ENCODE data around the gene DBNDD2.

DNA sequence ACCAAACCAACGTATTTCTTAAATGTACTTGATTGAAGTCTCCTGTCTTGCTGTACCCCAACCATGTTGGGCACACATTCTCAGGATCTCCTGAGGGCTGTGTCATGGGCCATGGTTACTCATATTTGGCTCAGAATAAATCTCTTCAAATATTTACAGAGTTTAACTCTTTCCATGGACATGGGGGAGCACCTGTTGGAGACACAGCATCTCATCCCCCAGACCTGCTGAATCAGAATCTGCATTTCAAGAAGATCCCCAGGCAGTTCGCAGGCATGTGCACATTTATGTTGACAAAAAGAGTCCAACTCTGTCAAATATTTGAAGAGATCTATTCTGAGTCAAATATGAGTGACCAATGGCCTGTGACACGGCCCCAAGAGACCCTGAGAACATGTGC lies 32.3 kb downstream of the DBNDD2 start:
- TF ChIP-seq, protein P1, sequence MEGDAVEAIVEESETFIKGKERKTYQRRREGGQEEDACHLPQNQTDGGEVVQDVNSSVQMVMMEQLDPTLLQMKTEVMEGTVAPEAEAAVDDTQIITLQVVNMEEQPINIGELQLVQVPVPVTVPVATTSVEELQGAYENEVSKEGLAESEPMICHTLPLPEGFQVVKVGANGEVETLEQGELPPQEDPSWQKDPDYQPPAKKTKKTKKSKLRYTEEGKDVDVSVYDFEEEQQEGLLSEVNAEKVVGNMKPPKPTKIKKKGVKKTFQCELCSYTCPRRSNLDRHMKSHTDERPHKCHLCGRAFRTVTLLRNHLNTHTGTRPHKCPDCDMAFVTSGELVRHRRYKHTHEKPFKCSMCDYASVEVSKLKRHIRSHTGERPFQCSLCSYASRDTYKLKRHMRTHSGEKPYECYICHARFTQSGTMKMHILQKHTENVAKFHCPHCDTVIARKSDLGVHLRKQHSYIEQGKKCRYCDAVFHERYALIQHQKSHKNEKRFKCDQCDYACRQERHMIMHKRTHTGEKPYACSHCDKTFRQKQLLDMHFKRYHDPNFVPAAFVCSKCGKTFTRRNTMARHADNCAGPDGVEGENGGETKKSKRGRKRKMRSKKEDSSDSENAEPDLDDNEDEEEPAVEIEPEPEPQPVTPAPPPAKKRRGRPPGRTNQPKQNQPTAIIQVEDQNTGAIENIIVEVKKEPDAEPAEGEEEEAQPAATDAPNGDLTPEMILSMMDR (conservative IDR thresholded peaks at IDR 0.05; ENCODE audit: low read length): no peak
- no peak for TF ChIP-seq EZH2phosphoT487 (IDR thresholded peaks at IDR 0.05; ENCODE audit: borderline replicate concordance)

All from Loucy (cell line).